Endothelial cell of umbilical vein (primary cell): Measurements from ENCODE around the gene MPHOSPH8. TPM values are rescaled to one million over a fixed set of nuclear protein-coding genes. Genes with fewer than 3 reads are reported as not detected.

Experiments used
- BruUV-seq: library from RNA; stranded (reverse); fragments of 400-500 nt; replicated peaks from 2 replicates; lab custom pipeline; 2021; lab: Mats Ljungman, UMichigan
- CTCF ChIA-PET: fragments of 300-600, 350-600 bp; sonication (Branson Sonifier 250); formaldehyde crosslinking; loops from one replicate; lab custom pipeline; 2021; ENCODE audit warnings: antibody characterized with exemption, inconsistent platforms; lab: Charles Lee
- POLR2A ChIA-PET: fragments of 300-600, 350-600 bp; sonication (Branson Sonifier 250); formaldehyde crosslinking; loops from one replicate; lab custom pipeline; 2021; ENCODE audit warnings: antibody characterized with exemption, inconsistent platforms; lab: Charles Lee
- DNase-seq: peaks from one replicate; pipeline ENCODE4 v3.0.0-alpha.2; 2011; ENCODE audit warnings: low read depth, low spot score
- FAIRE-seq: peaks from 2 replicates; lab custom pipeline; 2011; peaks lifted over from hg19 to GRCh38; lab: Jason Lieb, UNC
- H2AFZ ChIP-seq: 2 replicates; pipeline ENCODE4 v1.6.0; 2012; ENCODE audit warnings: low read depth, low read length, control low read depth, inconsistent platforms
- H3K27ac ChIP-seq: 2 replicates; pipeline ENCODE4 v1.5.1; 2011; ENCODE audit warnings: low read depth, mild to moderate bottlenecking, control low read depth, low read length, moderate library complexity; ENCODE audit not compliant: insufficient read depth
- H3K27me3 ChIP-seq, 2 experiments: 2 replicates each; pipeline versions ENCODE4 v1.6.0 to v1.6.1; 2011; ENCODE audit warnings: low read length in 2 of 2, mixed read lengths in 1 of 2; ENCODE audit not compliant: control insufficient read depth in 2 of 2, insufficient read depth in 2 of 2
- H3K36me3 ChIP-seq, 2 experiments: 2 replicates in 1 of 2; 3 replicates in 1 of 2; pipeline ENCODE4 v1.5.1; 2011; ENCODE audit warnings: low read length in 2 of 2, mild to moderate bottlenecking in 1 of 2, moderate library complexity in 1 of 2; ENCODE audit not compliant: control insufficient read depth in 2 of 2, insufficient read depth in 2 of 2; ENCODE audit errors: extremely low read depth in 1 of 2
- H3K4me1 ChIP-seq: 3 replicates; pipeline ENCODE4 v1.5.1; 2011; ENCODE audit warnings: mild to moderate bottlenecking, low read length; ENCODE audit not compliant: control insufficient read depth, insufficient read depth; ENCODE audit errors: extremely low read depth
- H3K4me2 ChIP-seq: 2 replicates; pipeline ENCODE4 v1.6.1; 2011; ENCODE audit warnings: low read length, control low read depth, mixed read lengths; ENCODE audit not compliant: insufficient read depth
- H3K4me3 ChIP-seq, 3 experiments: fragments of 200-600 bp in 1 of 3; sonication (generic), shearing (Covaris generic) in 1 of 3; replicated peaks in 1 of 3; 2 replicates each; pipeline ENCODE4 v1.5.1; 2011 to 2016; ENCODE audit warnings: control low read depth in 3 of 3, low read length in 3 of 3, mild to moderate bottlenecking in 2 of 3, inconsistent platforms in 1 of 3, low read depth in 1 of 3, moderate library complexity in 1 of 3; ENCODE audit not compliant: insufficient read depth in 1 of 3
- H3K79me2 ChIP-seq: 2 replicates; pipeline ENCODE4 v1.6.0; 2012; ENCODE audit warnings: low read length, inconsistent platforms; ENCODE audit not compliant: control insufficient read depth, insufficient read depth
- H3K9ac ChIP-seq: replicated peaks from 2 replicates; pipeline ENCODE3; 2011; ENCODE audit warnings: low read length, control low read depth; ENCODE audit not compliant: insufficient read depth; ENCODE audit errors: extremely low read depth
- H3K9me1 ChIP-seq: replicated peaks from 3 replicates; pipeline ENCODE4 v1.6.0; 2011; ENCODE audit warnings: mild to moderate bottlenecking, low read length; ENCODE audit not compliant: control insufficient read depth, insufficient read depth; ENCODE audit errors: extremely low read depth
- H3K9me3 ChIP-seq: replicated peaks from 2 replicates; pipeline ENCODE4 v1.5.1; 2012; ENCODE audit warnings: low read length, inconsistent platforms; ENCODE audit not compliant: control insufficient read depth, insufficient read depth
- H4K20me1 ChIP-seq: replicated peaks from 2 replicates; pipeline ENCODE3; 2011; ENCODE audit warnings: mild to moderate bottlenecking, low read length; ENCODE audit not compliant: control insufficient read depth, insufficient read depth; ENCODE audit errors: extremely low read depth
- EZH2 ChIP-seq: IDR thresholded peaks from 2 replicates; pipeline ENCODE4 v1.6.1; 2012; ENCODE audit warnings: borderline replicate concordance, low read depth, mild to moderate bottlenecking, moderate library complexity, low read length, inconsistent platforms; ENCODE audit not compliant: severe bottlenecking
- GATA2 ChIP-seq: IDR thresholded peaks from 2 replicates; pipeline ENCODE4 v1.7.0; 2011; ENCODE audit warnings: low read depth, mild to moderate bottlenecking, moderate library complexity, mixed read lengths, low read length; ENCODE audit not compliant: insufficient read length, insufficient read depth
- JUN ChIP-seq: IDR thresholded peaks from 2 replicates; pipeline ENCODE4 v1.6.1; 2011; ENCODE audit warnings: borderline replicate concordance, low read depth; ENCODE audit not compliant: insufficient read length, insufficient read depth
- dilution Hi-C: fragments of 300-500 bp; cut with MboI; formaldehyde crosslinking; loops from one replicate; pipeline ENCODE4 v1.15.0; 2019; ENCODE audit warnings: low sequenced_read_pairs; ENCODE audit not compliant: extremely low pct_ligation_motif_present
- intact Hi-C: fragments of 100-400 bp; cut with micrococcal nuclease; formaldehyde crosslinking; loops from one replicate; pipeline ENCODE4 v1.10.0; 2022
- polyA plus RNA-seq, 4 experiments: library from polyadenylated mRNA; depleted of rRNA in 3 of 4; stranded (reverse) in 3 of 4; unstranded in 1 of 4; fragments of >200 nt; gene quantifications; 2 replicates each; pipeline versions ENCODE4 v1.2.1 to v1.2.3, GENCODE V29; 2011 to 2012; ENCODE audit warnings: missing spikeins in 1 of 4
- total RNA-seq: library from RNA; stranded (reverse); gene quantifications from 2 replicates; pipeline ENCODE4 v1.2.3, GENCODE V29; 2021

Gene MPHOSPH8
- total and polyA plus RNA-seq, 2 donors (not counting 3 experiments of a cell fraction or from before 2014, with no cell fraction given) = 16.2 to 31.5 TPM

- H3K9ac ChIP-seq = no peak overlapping the region
- H3K79me2 ChIP-seq = no peaks in the 10 kb centered on the region
- H3K4me3 ChIP-seq = no peak overlapping the region
- DNase-seq (no peak), FAIRE-seq (no peak)
- no peaks in the 10 kb centered on the region for H3K4me1 ChIP-seq
- no peaks in the 10 kb centered on the region for H3K9me3 ChIP-seq
- dilution Hi-C loops = no loop called here
- ChIA-PET CTCF (no interaction called here), POLR2A (no interaction called here)
- H2AFZ ChIP-seq = no peak overlapping the region
- no peaks in the 10 kb centered on the region for H3K9me1 ChIP-seq
- H4K20me1 ChIP-seq = no peaks in the 10 kb centered on the region
- intact Hi-C loops = no loop called here
- no peak for TF ChIP-seq EZH2
- H3K27ac ChIP-seq = no peak overlapping the region
- no peaks in the 10 kb centered on the region for H3K27me3 ChIP-seq
- no peak overlapping the region for H3K4me2 ChIP-seq
- no TSS peak for BruUV-seq
- no peaks in the 10 kb centered on the region for H3K36me3 ChIP-seq
Measured at GRCh38 chr13:19591864-19592263, 41.6 kb upstream of the MPHOSPH8 start.

GRCh38 chr13:19592657-19593180, 40.7 kb upstream of the MPHOSPH8 start:
- Histone ChIP-seq H4K20me1 (no peaks in the 10 kb centered on the region), H3K9ac (no peak overlapping the region), H3K9me3 (no peaks in the 10 kb centered on the region), H2AFZ (no peak overlapping the region), H3K4me3 (no peak overlapping the region), H3K4me2 (no peak overlapping the region), H3K27ac (no peak overlapping the region), H3K27me3 (no peaks in the 10 kb centered on the region), H3K9me1 (no peaks in the 10 kb centered on the region), H3K36me3 (no peaks in the 10 kb centered on the region), H3K4me1 (no peaks in the 10 kb centered on the region), H3K79me2 (no peaks in the 10 kb centered on the region)
- dilution Hi-C loops (no loop called here), intact Hi-C loops (no loop called here)
- no peak for FAIRE-seq
- no TSS peak for BruUV-seq
- TF ChIP-seq GATA2 (no peak), JUN (no peak)
- ChIA-PET CTCF (interaction anchor here (1.3 kb wide), 1 partner anchor 26 kb away, joined by 5 read pairs; no protein-coding TSS in a partner anchor), POLR2A (no interaction called here)
- no peak for DNase-seq
